ENCODE data around the gene RAB3C.
"Not testable (repeated sequence)": the region's sequence is repeated elsewhere in the genome, so short reads cannot be mapped to it uniquely, and the experiment has no call there.

RAB3C gene

GRCh38 chr5:58582803-58583491, at the start of gene RAB3C:
Gene RAB3C, plus strand, starts transcription at chr5:58583075. Its CDS starts 134 bp downstream, at chr5:58583209.
- DNase-seq (ENCODE audit: low read depth), result peak; percentile 57

- DNase-seq (ENCODE audit: low read depth), result not testable (repeated sequence)
These were observed 40.9 kb upstream of the RAB3C start for GRCh38 chr5:58541935-58542334.

- DNase-seq (ENCODE audit: low read depth), result no peak
These were observed 40.2 kb upstream of the RAB3C start for GRCh38 chr5:58542709-58543108.

GRCh38 chr5:58543723-58544122, 39.2 kb upstream of the RAB3C start:
- no peak for DNase-seq (ENCODE audit: low read depth)

- DNase-seq (ENCODE audit: low read depth), result no peak
These were observed 38.7 kb upstream of the RAB3C start for GRCh38 chr5:58544195-58544594.

- no peak for DNase-seq (ENCODE audit: low read depth)
These were observed 37.9 kb upstream of the RAB3C start for GRCh38 chr5:58544926-58545325.

GRCh38 chr5:58545912-58546311, 37.0 kb upstream of the RAB3C start:
- no peak for DNase-seq (ENCODE audit: low read depth)

GRCh38 chr5:58548068-58548467, 34.8 kb upstream of the RAB3C start:
- no peak for DNase-seq (ENCODE audit: low read depth)

GRCh38 chr5:58551492-58551891, 31.4 kb upstream of the RAB3C start:
- no peak for DNase-seq (ENCODE audit: low read depth)

GRCh38 chr5:58557665-58558338, 25.1 kb upstream of the RAB3C start:
- DNase-seq (ENCODE audit: low read depth), result not testable (repeated sequence)

GRCh38 chr5:58563016-58563700, 19.7 kb upstream of the RAB3C start:
- not testable (repeated sequence) for DNase-seq (ENCODE audit: low read depth)

GRCh38 chr5:58564043-58564832, 18.6 kb upstream of the RAB3C start:
- DNase-seq (ENCODE audit: low read depth), result not testable (repeated sequence)

- no peak for DNase-seq (ENCODE audit: low read depth)
These were observed 17.8 kb upstream of the RAB3C start for GRCh38 chr5:58565033-58565432.

- no peak for DNase-seq (ENCODE audit: low read depth)
These were observed 11.4 kb upstream of the RAB3C start for GRCh38 chr5:58571501-58571900.

- not testable (repeated sequence) for DNase-seq (ENCODE audit: low read depth)
These were observed 9.9 kb upstream of the RAB3C start for GRCh38 chr5:58572973-58573372.

GRCh38 chr5:58579781-58580180, 3.1 kb upstream of the RAB3C start:
- no peak for DNase-seq (ENCODE audit: low read depth)

GRCh38 chr5:58582019-58582802, 664 bp upstream of the RAB3C start:
- DNase-seq (ENCODE audit: low read depth), result no peak

- DNase-seq (ENCODE audit: low read depth), result no peak
These were observed 13.1 kb downstream of the RAB3C start for GRCh38 chr5:58595952-58596351.

- no peak for DNase-seq (ENCODE audit: low read depth)
These were observed 15.6 kb downstream of the RAB3C start for GRCh38 chr5:58598440-58598839.

- DNase-seq (ENCODE audit: low read depth), result no peak
These were observed 16.3 kb downstream of the RAB3C start for GRCh38 chr5:58599217-58599616.

- not testable (repeated sequence) for DNase-seq (ENCODE audit: low read depth)
These were observed 17.7 kb downstream of the RAB3C start for GRCh38 chr5:58600613-58601012.

Data from activated T-cell treated with anti-CD3 and anti-CD28 coated beads for 24 hours (primary cell).